Stimulated activated CD8-positive, alpha-beta memory T cell treated with anti-CD3 and anti-CD28 coated beads, Interleukin-7, amount 100 ng/mL, for 24 hours (primary cell): ENCODE measurements around the gene CREB3L4.

Experiments
- DNase-seq: peaks from one replicate; pipeline ENCODE4 v3.0.0-alpha.2; 2020; ENCODE audit warnings: low read depth

The CREB3L4 gene

GRCh38 chr1:153937331-153937730, 30.4 kb upstream of the CREB3L4 start:
- DNase-seq, result no peak

DNA sequence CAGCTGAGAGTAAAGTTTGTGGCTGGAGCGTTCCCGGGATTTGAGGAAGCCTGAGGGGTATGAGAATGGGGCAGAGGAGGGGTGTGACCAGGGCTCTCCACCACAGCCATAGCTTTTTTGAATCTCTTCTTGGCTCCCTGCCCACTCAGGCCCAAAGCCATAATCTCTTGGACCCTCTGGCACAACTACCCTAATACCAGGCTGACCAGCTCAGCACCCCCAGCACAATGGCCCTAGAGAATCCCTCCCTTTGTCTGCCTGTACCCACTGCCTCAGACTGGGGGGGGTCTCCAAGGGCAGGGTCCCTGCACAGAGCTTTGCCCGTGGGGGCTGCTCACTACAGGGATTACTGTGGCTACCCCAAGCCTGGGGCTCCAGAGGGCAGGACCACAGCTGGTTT, 28.7 kb upstream of the CREB3L4 start:
- no peak for DNase-seq

DNA sequence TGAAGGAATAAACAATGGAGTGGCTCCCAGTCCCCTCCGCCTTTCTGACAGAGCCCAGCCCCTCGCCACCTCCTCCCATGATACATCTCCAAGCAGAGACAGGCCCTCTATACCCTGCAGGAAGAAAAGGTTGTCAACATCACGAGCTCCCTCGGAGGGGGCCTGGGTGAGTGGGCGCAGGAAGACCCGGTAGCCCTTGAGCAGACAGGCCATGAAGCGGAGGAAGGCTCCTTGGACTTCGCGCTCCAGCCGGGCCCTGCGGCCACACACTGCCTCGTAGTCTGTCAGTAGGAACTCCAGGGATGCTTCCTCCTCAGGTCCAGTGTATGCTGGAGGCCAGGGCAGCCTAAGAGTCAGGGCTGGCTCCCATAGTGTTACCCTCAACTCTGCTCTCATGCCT, 28.2 kb upstream of the CREB3L4 start:
- DNase-seq, result no peak

DNA sequence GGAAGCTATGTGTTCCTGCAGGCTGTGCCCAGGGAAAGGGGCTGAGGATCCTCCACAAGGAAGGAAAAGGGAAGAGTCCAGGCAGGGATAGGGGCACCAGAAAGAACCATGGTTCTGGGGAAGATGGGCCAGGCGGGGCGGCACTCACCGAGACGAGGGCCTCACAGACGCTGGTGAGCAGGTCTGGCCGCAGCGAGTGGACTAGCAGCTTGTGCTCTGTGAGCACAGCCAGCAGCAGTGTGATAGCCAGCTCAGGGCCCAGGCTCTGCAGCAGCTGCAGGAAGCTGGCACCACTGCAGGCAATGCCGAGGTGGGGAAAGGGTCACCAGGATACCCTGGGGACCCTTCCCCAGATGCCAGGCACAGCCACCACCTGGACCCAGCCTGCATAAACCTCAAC, 26.9 kb upstream of the CREB3L4 start:
- no peak for DNase-seq

- no peak for DNase-seq
Measured at GRCh38 chr1:153941826-153942725, 25.6 kb upstream of the CREB3L4 start.

GRCh38 chr1:153942766-153943549, 24.7 kb upstream of the CREB3L4 start:
- DNase-seq, result no peak

GRCh38 chr1:153944005-153944826, 23.5 kb upstream of the CREB3L4 start:
- no peak for DNase-seq

- DNase-seq, result no peak
Measured at GRCh38 chr1:153944827-153945117, 22.9 kb upstream of the CREB3L4 start.

GRCh38 chr1:153945131-153945794, 22.4 kb upstream of the CREB3L4 start:
- peak; percentile 68 for DNase-seq

DNA sequence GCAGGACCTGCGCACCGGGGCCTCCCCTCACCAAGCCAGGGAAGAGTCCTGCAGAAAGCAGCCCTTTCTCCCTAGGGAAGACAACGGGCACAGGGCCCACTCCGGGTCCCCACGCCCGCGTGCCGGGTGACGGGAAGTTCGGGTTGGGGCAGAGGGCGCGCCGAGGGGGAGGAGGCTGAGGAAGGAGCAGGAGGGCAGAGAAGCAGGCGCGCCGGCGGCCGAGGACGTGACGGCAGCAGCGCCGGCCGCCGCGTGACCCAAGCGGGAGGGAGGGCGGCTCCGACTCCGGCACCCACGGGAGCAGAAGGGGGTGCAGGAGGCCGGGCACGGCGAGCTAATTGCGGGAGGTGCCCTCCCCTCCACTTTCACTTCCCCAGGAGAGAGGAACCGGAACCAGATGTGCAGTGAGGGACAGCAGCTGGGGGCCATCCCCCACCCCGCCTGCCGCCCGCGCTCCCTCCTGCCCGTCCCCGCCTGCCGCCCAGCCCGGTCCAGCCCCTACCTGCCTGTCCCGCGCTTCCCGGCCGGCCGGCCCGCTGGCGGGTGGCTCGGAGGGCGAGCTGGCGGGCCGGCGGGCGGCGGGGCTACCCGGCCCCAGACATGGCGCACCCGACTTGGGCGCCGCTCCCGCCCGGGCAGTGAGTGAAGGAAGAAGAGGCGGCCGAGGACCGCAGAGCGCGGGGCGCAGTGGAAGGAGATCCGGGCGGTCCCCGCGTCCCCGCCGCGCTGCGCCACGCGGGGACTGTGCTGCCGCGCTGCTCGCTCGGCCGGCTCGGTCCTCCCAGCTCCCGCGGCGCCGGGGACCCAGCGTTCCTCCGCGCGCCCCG, 21.7 kb upstream of the CREB3L4 start:
- DNase-seq, result peak; percentile 44

DNA sequence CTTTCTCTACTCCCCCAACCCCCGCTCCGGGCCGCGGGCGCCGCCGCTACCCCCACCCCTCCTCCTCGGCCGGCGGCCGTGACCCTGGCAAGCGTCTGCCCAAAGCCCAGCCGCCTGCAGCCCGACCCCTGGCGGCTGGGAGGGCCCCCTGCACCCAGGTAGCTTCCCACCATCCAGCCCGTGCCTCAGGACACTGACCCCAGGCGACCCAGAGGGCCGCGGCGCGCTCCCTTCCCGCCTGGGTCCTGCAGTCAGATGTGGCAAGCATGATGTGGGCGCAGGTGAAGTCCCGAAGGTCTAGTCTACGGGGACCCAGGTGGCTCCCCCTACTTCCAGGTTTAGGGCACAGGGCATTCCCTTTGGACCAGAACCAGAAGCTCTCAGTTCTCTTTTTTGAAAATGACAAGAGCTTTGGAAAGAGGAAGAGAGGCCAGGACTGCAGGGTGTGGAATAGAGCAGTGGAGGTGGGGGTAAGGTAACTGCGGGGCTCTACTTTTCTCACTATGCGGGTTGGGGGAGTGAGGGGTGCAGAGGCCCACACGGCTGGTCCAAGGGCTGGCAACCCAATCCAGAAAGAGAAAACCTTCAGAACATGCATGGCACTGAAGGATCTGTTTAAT, 21.0 kb upstream of the CREB3L4 start, which contains the start of gene DENND4B:
Gene DENND4B, minus strand, starts transcription at position 97 of the 620 bp plus-strand sequence. CDS start 2,344 bp downstream, outside the sequence.
- peak; percentile 58 for DNase-seq

DNA sequence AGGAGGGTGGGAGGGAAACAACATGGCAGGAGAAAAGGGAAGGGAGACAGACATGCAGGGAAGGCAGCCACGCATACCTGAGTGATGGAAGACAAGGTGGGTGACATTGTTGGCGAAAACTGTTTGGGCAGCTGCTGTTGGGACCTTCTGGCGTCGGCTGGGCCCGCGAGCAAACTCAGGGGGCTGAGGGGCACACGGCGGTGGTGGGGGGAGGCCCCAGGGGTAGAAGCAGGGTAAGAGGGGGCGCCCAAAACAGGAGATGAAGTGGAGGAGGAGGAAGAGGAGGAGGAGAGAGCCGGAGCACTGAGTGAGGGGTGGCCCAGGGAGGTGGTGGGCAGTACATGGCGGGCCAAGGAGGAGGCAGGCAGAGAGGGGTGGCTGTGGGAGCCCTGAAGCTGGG, 16.5 kb upstream of the CREB3L4 start:
- DNase-seq, result no peak

- no peak for DNase-seq
Measured at GRCh38 chr1:153951801-153952200, 15.9 kb upstream of the CREB3L4 start.

DNA sequence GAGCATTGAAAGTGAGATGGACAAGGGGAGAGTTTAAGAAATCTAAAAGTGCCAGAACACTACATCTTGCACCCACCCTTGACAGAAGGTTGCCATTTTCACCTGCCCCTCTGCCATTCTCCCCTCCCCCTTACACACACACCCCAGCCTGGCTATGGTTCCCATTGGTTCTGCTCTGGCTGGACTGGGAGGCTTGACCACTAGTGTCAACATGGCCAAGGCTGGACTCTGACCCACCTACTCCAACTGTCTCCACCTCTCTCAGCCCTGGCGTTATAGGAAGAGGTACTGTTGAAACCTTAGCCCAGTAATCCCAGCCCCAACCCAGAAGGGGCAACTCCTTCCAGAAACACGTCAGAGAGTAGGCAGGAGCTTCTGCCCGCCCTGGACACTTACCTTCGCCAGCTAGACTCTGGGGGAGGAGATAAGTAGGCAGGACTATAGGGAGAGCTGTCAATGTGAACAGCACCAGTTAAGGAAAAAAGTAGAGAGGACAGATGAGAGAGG, 13.8 kb upstream of the CREB3L4 start:
- DNase-seq, result no peak

DNA sequence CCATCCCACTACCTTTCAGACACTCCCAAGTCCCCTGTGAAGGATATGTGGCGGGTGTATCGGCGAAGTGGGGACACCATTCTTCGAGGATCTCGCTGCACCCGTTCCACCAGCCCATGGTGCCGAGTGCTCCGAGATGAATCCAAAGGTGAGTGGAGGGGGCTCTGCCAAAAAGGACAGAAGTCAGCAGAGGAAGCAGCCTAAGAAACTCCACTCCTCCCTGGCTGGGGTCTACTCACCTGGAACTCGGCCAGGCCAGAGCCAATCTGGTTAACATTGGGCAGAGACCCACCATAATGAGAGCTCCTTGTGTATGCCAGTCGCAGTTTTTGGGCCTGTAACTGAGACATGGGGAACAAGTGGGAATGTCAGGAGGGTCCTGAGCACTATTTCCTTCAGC, 12.9 kb upstream of the CREB3L4 start:
- no peak for DNase-seq

- DNase-seq, result no peak
Measured at GRCh38 chr1:153956997-153957715, 10.5 kb upstream of the CREB3L4 start.

GRCh38 chr1:153957744-153958110, 10.0 kb upstream of the CREB3L4 start:
- no peak for DNase-seq

GRCh38 chr1:153958111-153958960, 9.4 kb upstream of the CREB3L4 start, which contains the start of gene CRTC2:
Gene CRTC2, minus strand, starts transcription at chr1:153958612. Its CDS starts 115 bp downstream, at chr1:153958497.
- DNase-seq, result peak; percentile 94

DNA sequence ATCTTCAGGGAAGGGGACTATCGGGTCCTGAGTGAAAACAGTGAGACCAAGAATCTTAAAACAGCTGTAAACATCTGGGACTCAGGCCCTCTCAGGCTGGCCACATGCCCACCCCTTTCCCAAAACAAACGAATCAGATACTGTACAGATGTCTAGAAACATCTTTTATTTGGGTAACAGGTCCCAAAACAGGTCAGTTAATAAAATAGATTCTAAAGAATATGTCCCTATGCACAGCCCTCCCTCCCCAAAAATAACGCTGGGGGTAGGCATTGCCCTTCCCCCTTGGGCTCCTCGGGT, 8.8 kb upstream of the CREB3L4 start:
- no peak for DNase-seq
